IPS DF 19.7 (cell line): Measurements from ENCODE around the gene TRRAP.
A peak's percentile ranks its signal among the peaks of the same experiment; 100 is the strongest.
"Not testable (repeated sequence)": the region's sequence is repeated elsewhere in the genome, so short reads cannot be mapped to it uniquely, and the experiment has no call there.

Experiments used
- DNase-seq: peaks from one replicate; pipeline ENCODE4 v3.0.0-alpha.2; 2013; ENCODE audit warnings: low read depth, low spot score

TRRAP gene

GRCh38 chr7:99029466-99030435, 151.4 kb downstream of the TRRAP start:
- no peak for DNase-seq

DNA sequence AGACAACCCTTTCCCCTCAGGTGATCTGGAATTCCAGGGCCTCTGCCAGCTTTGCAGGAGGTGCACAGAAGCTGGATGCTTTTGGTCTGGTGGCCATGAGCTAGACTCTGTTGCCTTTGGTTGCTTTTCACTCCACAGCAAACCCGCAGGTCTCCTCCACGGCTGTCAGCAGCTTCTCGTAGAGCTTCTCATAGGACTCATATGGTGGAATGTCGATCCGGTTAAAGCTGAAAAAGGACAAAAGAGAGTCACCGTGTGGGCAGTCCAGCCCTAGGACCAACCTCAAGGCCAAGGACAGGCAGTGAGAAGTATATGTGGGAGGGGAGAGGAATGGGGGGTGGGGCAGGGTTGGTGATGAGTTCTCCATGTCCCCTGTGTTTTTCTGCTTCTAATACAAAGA, 152.1 kb downstream of the TRRAP start:
- DNase-seq: no peak

GRCh38 chr7:99030951-99031350, 152.6 kb downstream of the TRRAP start:
- DNase-seq: no peak

DNA sequence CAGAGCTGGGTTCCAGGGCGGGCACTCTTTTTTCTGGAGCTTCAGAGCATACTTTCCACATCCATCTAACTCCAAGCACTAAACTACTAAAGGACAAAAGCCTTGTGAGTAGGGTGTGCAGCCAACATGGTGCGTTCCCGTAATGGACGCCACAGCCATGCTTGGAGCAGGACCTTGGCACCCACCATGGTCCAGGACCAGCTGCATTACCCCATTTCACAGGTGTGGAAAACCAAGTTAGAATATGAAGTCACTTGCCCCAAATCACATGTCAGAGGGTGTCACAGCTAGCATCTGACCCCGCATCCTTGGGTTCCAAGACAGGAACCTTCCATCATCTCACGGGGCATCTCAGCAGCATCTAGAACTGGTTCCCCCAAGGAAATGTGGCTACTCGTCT, 153.2 kb downstream of the TRRAP start:
- DNase-seq: no peak

GRCh38 chr7:99032928-99033327, 154.6 kb downstream of the TRRAP start:
- DNase-seq: no peak

- DNase-seq: no peak
These were observed 155.4 kb downstream of the TRRAP start for GRCh38 chr7:99033765-99034164.

GRCh38 chr7:99034932-99035722, 156.8 kb downstream of the TRRAP start:
- no peak for DNase-seq

GRCh38 chr7:99035723-99036545, 157.6 kb downstream of the TRRAP start:
- no peak for DNase-seq

GRCh38 chr7:99036546-99037111, 158.3 kb downstream of the TRRAP start:
- peak; percentile 23 for DNase-seq

GRCh38 chr7:99037327-99037940, 159.1 kb downstream of the TRRAP start:
- no peak for DNase-seq

DNA sequence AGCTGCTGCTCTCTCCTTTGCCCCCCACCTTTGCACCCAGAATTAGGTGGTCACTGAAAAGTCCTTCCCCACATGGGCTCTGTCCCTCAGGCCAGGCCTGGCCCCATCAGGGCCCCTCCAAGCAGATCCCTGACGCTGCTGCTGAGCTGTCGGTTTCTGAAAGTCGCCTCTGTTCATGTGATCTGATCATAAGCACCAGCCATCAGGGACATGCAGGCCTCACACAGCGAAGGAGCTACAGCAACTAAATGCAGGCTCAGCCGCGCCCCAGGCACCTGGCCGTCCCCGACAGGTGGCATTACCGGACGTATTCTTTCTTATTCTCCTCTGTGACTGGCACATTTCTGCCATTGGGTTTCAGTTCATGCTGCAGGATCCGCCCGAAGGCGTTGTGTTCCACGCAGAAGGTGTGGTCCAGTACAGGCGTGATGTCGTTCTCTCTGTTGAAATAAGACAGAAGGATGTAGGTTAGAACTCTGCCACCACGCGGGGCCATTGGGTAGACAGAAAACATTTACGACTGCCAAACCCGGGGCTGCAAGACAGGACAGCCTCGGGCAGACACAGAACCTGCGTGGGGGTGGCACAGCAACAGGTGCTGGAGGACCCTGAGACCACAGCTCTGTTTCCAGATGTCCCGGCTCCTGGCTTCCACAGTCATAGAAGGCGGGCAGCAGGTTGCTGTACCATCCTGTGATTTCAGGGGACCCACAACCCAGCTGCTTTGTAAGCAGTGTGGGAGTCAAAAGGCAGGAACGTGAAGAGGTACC, 159.9 kb downstream of the TRRAP start:
- DNase-seq: no peak

DNA sequence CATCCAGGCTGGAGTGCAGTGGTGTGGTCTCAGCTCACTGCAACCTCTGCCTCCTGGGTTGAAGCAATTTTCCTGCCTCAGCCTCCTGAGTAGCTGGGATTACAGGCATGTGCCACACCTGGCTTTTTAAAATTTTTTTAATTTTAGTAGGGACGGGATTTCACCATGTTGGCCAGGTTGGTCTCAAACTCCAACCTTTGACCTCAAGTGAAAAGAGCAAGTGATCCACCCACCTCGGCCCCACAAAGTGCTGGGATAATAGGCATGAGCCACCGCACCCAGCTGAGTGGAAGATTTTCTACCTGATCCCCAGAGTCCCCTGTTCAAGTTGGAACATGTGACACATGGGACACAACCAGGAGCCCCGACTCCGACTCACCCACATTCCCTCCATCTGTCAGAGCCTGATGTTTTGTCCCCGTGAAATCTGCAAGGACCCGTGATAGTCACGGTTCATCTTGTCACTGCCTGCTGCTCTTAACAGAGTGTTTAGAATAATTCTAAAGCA, 161.1 kb downstream of the TRRAP start:
- DNase-seq: no peak

DNA sequence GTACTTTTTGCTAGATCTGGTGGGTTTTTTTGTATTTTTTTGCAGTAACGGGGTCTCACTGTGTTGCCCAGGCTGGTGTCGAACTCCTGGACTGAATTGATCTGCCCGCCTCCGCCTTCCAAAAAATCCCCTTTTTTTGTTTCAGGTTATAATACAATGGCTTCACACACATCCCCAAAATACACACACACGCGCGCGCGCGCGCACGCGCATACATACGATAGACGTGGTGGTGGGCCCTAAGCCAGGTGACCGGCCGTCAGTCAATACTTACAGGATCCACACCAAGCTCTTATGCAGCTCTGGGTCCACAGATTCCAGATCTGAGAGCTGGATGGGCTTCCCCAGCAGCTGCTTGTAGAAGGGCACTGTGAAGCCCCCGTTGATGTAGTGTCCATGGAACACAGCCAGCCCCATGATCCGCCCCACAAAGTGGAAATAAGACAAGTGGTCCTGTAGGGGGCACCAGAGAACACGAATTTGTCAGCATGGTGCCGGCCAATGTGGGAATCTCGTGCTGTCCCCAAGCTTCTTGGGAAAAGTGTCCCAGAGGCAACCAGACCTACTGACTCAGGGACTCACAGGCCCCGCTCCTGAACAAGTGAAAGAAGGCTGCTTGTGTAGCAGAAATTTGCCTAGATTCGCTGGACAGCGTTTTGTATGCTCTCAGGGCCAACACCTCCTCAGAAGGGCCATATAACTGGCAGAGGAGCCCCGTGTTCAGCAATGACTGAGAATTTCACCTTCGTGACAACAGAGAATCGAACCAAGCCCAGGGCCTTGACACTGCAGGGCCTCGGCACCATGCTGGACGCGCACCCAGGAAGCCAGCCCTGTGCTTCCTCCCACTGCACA, 162.0 kb downstream of the TRRAP start:
- peak; percentile 57 for DNase-seq

GRCh38 chr7:99041526-99041925, 163.2 kb downstream of the TRRAP start:
- DNase-seq: no peak

DNA sequence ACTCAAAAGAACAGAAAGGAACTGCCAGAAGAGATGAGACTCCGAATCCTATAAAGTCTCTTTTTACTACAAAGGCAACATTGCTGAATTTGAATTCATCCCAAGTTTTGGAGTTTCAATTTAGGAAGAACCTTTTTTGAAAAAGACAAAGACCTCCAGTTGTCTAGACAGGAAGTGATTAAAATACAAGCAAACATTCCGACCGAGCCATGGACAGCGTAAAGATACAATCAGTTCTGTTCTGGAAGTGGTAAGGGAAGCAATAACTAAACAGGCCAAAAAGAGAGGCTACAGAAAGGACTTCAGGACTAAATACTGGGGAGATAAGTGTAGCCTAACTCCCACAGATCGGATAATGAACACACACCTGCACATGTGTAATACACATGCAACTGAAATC, 164.6 kb downstream of the TRRAP start:
- DNase-seq: no peak

GRCh38 chr7:99044858-99045257, 166.5 kb downstream of the TRRAP start:
- DNase-seq: not testable (repeated sequence)

GRCh38 chr7:99046262-99046661, 167.9 kb downstream of the TRRAP start:
- DNase-seq: not testable (repeated sequence)

DNA sequence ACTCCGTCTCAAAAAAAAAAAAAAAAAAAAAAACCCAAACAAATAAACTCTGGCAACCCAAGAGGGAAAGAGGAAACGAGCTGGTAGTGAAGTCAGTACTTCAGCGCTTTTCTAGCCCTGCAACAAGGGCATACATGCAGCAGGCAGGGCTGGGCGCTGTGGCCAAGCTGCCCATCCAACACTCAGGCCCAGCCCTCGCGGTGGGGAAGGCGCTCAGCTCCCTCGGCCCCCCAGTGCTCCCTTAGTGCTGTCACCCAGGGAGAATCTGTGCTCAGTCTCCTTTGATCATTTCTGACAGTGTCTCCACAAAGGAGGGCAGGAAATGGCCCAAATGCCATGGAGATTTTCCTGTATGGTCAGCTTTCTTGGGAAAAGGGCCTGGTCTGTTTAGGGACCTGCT, 168.4 kb downstream of the TRRAP start:
- no peak for DNase-seq

GRCh38 chr7:99047526-99048077, 169.3 kb downstream of the TRRAP start:
- DNase-seq: no peak
